HEK293 (cell line): Measurements from ENCODE around the gene RASL10B.

Source experiments
- CTCF ChIA-PET: fragments of 350-600 bp; formaldehyde crosslinking; extraction: SDS; loops from one replicate; lab custom pipeline; 2021; ENCODE audit warnings: antibody characterized with exemption; lab: Yijun Ruan, JAX
- POLR2A ChIA-PET: fragments of 300-600 bp; formaldehyde crosslinking; extraction: SDS; loops from one replicate; lab custom pipeline; 2020; ENCODE audit warnings: antibody characterized with exemption, inconsistent platforms; lab: Yijun Ruan, JAX
- H3K27ac ChIP-seq: fragments of 200-500 bp; sonication (Bioruptor generic); 2 replicates; pipeline ENCODE4 v1.5.1; 2014; ENCODE audit warnings: low read depth, low read length, control low read depth, inconsistent platforms; ENCODE audit errors: extremely low read depth
- H3K36me3 ChIP-seq, 2 experiments: fragments of 200-500 bp in 1 of 2; sonication (Bioruptor generic) in 1 of 2; 1 replicate in 1 of 2; 2 replicates in 1 of 2; pipeline ENCODE4 v1.5.1; 2014 to 2017; ENCODE audit warnings: inconsistent platforms in 2 of 2, low read length in 2 of 2; ENCODE audit not compliant: control insufficient read depth in 2 of 2, insufficient read depth in 1 of 2
- H3K4me1 ChIP-seq: fragments of 200-500 bp; sonication (Bioruptor generic); 2 replicates; pipeline ENCODE4 v1.5.1; 2014; ENCODE audit warnings: mild to moderate bottlenecking, low read length, inconsistent platforms; ENCODE audit not compliant: control insufficient read depth, insufficient read depth
- H3K4me3 ChIP-seq: 2 replicates; pipeline ENCODE4 v1.5.1; 2011; ENCODE audit warnings: low read depth, mild to moderate bottlenecking, control low read depth, low read length, moderate library complexity
- H3K9me3 ChIP-seq: fragments of 200-500 bp; sonication (Bioruptor generic); 2 replicates; pipeline ENCODE4 v1.5.1; 2014; ENCODE audit warnings: low read depth, low read length, inconsistent platforms; ENCODE audit not compliant: control insufficient read depth, insufficient read depth
- HOXD13 ChIP-seq: sonication (generic); formaldehyde crosslinking; IDR thresholded peaks from 2 replicates; pipeline ENCODE4 v1.8.0; 2022; ENCODE audit warnings: missing genetic modification reagents, borderline replicate concordance
- KLF1 ChIP-seq: fragments of 450-650 bp; formaldehyde crosslinking; IDR thresholded peaks from 2 replicates; pipeline ENCODE4 v1.5.1; 2016; ENCODE audit warnings: missing biosample characterization, missing genetic modification characterization
- SP2 ChIP-seq: fragments of 450-650 bp; formaldehyde crosslinking; IDR thresholded peaks from 2 replicates; pipeline ENCODE4 v1.5.1; 2016; ENCODE audit warnings: missing biosample characterization, missing genetic modification characterization
- ZNF121 ChIP-seq: fragments of 450-650 bp; formaldehyde crosslinking; IDR thresholded peaks from 2 replicates; pipeline ENCODE4 v1.5.1; 2016; ENCODE audit warnings: missing biosample characterization, missing genetic modification characterization
- ZNF184 ChIP-seq: fragments of 450-650 bp; IDR thresholded peaks from 2 replicates; pipeline ENCODE4 v1.5.1; 2018; ENCODE audit warnings: missing biosample characterization, mild to moderate bottlenecking, missing genetic modification characterization
- ZNF521 ChIP-seq: fragments of 450-650 bp; formaldehyde crosslinking; IDR thresholded peaks from 2 replicates; pipeline ENCODE4 v1.5.1; 2017; ENCODE audit warnings: missing biosample characterization, mild to moderate bottlenecking, missing genetic modification characterization
- ZNF654 ChIP-seq: fragments of 450-650 bp; formaldehyde crosslinking; IDR thresholded peaks from 2 replicates; pipeline ENCODE4 v1.5.1; 2016; ENCODE audit warnings: low read depth, missing biosample characterization, missing genetic modification characterization
- ZNF747 ChIP-seq: fragments of 450-650 bp; formaldehyde crosslinking; IDR thresholded peaks from 2 replicates; pipeline ENCODE4 v1.5.1; 2016; ENCODE audit warnings: missing biosample characterization, missing genetic modification characterization
- ZNF777 ChIP-seq: fragments of 450-650 bp; formaldehyde crosslinking; IDR thresholded peaks from 2 replicates; pipeline ENCODE4 v1.5.1; 2017; ENCODE audit warnings: missing biosample characterization, missing genetic modification characterization, borderline replicate concordance
- ZSCAN30 ChIP-seq: fragments of 450-650 bp; IDR thresholded peaks from 2 replicates; pipeline ENCODE4 v1.5.1; 2018; ENCODE audit warnings: missing biosample characterization, mild to moderate bottlenecking, missing genetic modification characterization, moderate library complexity
- TF ChIP-seq, protein P1 (sequence below): fragments of 450-650 bp; formaldehyde crosslinking; IDR thresholded peaks from 2 replicates; pipeline ENCODE4 v1.5.1; 2016; ENCODE audit warnings: missing biosample characterization, missing genetic modification characterization
- TF ChIP-seq, protein P2 (sequence below): fragments of 450-650 bp; formaldehyde crosslinking; IDR thresholded peaks from 2 replicates; pipeline ENCODE4 v1.5.1; 2016; ENCODE audit warnings: missing biosample characterization, missing genetic modification characterization
- TF ChIP-seq, protein P3 (sequence below): fragments of 450-650 bp; formaldehyde crosslinking; IDR thresholded peaks from 2 replicates; pipeline ENCODE4 v1.5.1; 2016; ENCODE audit warnings: missing biosample characterization, missing genetic modification characterization
- TF ChIP-seq, protein P4 (sequence below): fragments of 450-650 bp; formaldehyde crosslinking; IDR thresholded peaks from 2 replicates; pipeline ENCODE4 v1.5.1; 2016; ENCODE audit warnings: missing biosample characterization, missing genetic modification characterization, low read depth
- TF ChIP-seq, protein P5 (sequence below): fragments of 450-650 bp; formaldehyde crosslinking; IDR thresholded peaks from 2 replicates; pipeline ENCODE4 v1.5.1; 2017; ENCODE audit warnings: missing biosample characterization, missing genetic modification characterization

Gene RASL10B

DNA sequence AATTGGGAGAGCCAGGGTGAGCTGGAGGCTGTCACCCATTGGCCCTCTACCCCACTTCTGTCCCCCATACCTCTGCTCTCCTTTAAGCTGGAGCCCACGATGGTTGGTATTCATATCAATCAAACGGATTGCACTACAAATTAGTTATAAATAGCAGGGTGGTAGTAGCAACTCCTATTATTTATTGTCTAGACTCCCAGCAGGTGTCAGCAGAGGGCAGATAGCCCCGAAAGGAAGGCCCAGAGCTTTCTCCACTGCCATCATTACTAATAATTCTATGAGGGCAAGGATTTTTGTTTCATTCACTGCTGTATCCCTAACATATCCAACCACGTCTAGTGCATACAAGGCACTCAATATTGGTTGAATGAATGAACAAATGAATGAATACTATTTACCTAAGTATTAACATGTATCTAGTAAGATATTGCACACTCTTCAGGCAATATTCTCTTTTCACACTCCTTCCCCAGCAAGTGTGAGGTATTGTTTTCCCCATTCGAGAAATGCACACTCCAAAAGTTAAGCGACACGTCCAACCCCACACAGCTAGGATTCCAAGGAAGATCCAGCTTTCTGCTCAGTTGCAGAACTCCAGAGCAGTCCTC is 35.6 kb downstream of the RASL10B start:
- Histone ChIP-seq H3K9me3 (no peaks in the 10 kb centered on the region), H3K4me3 (no peak overlapping the region), H3K4me1 (no peaks in the 10 kb centered on the region; the same call in 1 of the 2 replicates), H3K36me3 (no peaks in the 10 kb centered on the region), H3K27ac (no peak overlapping the region)
- POLR2A ChIA-PET, result interaction anchor here (1.0 to 2.1 kb wide), 2 partner anchors 29 to 42 kb away, joined by 3 to 13 read pairs; partner anchors contain the start of genes MMP28 and TAF15
- CTCF ChIA-PET, result interaction anchor here (0.5 to 6.2 kb wide), 14 partner anchors 9 to 442 kb away, joined by 3 to 104 read pairs (median 4); partner anchors contain the start of genes MMP28 and TAF15
- TF ChIP-seq ZNF777 (tag by site-specific recombination), result no peak
- TF ChIP-seq, protein P1, sequence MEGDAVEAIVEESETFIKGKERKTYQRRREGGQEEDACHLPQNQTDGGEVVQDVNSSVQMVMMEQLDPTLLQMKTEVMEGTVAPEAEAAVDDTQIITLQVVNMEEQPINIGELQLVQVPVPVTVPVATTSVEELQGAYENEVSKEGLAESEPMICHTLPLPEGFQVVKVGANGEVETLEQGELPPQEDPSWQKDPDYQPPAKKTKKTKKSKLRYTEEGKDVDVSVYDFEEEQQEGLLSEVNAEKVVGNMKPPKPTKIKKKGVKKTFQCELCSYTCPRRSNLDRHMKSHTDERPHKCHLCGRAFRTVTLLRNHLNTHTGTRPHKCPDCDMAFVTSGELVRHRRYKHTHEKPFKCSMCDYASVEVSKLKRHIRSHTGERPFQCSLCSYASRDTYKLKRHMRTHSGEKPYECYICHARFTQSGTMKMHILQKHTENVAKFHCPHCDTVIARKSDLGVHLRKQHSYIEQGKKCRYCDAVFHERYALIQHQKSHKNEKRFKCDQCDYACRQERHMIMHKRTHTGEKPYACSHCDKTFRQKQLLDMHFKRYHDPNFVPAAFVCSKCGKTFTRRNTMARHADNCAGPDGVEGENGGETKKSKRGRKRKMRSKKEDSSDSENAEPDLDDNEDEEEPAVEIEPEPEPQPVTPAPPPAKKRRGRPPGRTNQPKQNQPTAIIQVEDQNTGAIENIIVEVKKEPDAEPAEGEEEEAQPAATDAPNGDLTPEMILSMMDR, result peak; percentile 21; the same call in 1 of the 2 replicates
- no peak for TF ChIP-seq ZNF121 (tag by site-specific recombination)
- TF ChIP-seq SP2, result no peak
- TF ChIP-seq, protein P2, sequence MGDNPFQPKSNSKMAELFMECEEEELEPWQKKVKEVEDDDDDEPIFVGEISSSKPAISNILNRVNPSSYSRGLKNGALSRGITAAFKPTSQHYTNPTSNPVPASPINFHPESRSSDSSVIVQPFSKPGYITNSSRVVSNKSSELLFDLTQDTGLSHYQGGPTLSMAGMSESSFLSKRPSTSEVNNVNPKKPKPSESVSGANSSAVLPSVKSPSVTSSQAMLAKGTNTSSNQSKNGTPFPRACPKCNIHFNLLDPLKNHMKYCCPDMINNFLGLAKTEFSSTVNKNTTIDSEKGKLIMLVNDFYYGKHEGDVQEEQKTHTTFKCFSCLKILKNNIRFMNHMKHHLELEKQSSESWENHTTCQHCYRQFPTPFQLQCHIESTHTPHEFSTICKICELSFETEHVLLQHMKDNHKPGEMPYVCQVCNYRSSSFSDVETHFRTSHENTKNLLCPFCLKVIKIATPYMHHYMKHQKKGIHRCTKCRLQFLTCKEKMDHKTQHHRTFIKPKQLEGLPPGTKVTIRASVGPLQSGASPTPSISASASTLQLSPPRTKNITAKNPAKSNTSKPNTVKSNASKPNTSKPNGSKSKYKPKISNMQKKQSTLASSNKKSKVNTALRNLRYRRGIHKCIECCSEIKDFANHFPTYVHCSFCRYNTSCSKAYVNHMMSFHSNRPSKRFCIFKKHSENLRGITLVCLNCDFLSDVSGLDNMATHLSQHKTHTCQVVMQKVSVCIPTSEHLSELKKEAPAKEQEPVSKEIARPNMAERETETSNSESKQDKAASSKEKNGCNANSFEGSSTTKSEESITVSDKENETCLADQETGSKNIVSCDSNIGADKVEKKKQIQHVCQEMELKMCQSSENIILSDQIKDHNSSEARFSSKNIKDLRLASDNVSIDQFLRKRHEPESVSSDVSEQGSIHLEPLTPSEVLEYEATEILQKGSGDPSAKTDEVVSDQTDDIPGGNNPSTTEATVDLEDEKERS, result no peak
- peak; percentile 37 for TF ChIP-seq ZNF654
- no peak for TF ChIP-seq ZNF521 (tag by site-specific recombination)
- TF ChIP-seq HOXD13 (CRISPR knock-in tag), result no peak
- TF ChIP-seq, protein P3, sequence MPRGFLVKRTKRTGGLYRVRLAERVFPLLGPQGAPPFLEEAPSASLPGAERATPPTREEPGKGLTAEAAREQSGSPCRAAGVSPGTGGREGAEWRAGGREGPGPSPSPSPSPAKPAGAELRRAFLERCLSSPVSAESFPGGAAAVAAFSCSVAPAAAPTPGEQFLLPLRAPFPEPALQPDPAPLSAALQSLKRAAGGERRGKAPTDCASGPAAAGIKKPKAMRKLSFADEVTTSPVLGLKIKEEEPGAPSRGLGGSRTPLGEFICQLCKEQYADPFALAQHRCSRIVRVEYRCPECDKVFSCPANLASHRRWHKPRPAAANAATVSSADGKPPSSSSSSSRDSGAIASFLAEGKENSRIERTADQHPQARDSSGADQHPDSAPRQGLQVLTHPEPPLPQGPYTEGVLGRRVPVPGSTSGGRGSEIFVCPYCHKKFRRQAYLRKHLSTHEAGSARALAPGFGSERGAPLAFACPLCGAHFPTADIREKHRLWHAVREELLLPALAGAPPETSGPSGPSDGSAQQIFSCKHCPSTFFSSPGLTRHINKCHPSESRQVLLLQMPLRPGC (tag by site-specific recombination), result no peak

DNA sequence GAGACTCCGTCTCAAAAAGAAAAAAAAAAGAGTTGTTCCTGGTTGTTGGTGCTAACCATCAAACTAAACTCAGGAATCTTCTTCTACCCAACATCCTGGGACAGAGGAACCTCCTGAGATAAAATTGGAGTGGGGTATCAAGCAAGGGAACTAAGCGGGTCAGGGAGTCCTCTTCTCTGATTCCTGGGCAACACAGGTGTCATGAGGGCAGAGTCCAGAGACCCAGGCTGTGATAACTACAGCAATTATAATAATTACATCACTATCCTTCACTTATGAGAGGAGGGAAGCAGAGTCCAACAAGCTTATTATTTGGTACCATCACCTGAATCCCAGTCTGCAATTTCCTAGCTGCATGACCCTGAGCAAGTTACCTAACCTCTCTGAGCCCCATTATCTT is 37.4 kb downstream of the RASL10B start:
- Histone ChIP-seq H3K4me1 (no peaks in the 10 kb centered on the region; the same call in 1 of the 2 replicates), H3K36me3 (no peaks in the 10 kb centered on the region), H3K27ac (no peak overlapping the region), H3K9me3 (no peaks in the 10 kb centered on the region), H3K4me3 (no peak overlapping the region)
- TF ChIP-seq KLF1 (no peak), ZNF121 (tag by site-specific recombination) (no peak), ZNF184 (tag by site-specific recombination) (no peak), ZSCAN30 (tag by site-specific recombination) (no peak), ZNF747 (tag by site-specific recombination) (no peak)
- TF ChIP-seq, protein P4, sequence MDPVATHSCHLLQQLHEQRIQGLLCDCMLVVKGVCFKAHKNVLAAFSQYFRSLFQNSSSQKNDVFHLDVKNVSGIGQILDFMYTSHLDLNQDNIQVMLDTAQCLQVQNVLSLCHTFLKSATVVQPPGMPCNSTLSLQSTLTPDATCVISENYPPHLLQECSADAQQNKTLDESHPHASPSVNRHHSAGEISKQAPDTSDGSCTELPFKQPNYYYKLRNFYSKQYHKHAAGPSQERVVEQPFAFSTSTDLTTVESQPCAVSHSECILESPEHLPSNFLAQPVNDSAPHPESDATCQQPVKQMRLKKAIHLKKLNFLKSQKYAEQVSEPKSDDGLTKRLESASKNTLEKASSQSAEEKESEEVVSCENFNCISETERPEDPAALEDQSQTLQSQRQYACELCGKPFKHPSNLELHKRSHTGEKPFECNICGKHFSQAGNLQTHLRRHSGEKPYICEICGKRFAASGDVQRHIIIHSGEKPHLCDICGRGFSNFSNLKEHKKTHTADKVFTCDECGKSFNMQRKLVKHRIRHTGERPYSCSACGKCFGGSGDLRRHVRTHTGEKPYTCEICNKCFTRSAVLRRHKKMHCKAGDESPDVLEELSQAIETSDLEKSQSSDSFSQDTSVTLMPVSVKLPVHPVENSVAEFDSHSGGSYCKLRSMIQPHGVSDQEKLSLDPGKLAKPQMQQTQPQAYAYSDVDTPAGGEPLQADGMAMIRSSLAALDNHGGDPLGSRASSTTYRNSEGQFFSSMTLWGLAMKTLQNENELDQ (tag by site-specific recombination), result no peak
- TF ChIP-seq, protein P5, sequence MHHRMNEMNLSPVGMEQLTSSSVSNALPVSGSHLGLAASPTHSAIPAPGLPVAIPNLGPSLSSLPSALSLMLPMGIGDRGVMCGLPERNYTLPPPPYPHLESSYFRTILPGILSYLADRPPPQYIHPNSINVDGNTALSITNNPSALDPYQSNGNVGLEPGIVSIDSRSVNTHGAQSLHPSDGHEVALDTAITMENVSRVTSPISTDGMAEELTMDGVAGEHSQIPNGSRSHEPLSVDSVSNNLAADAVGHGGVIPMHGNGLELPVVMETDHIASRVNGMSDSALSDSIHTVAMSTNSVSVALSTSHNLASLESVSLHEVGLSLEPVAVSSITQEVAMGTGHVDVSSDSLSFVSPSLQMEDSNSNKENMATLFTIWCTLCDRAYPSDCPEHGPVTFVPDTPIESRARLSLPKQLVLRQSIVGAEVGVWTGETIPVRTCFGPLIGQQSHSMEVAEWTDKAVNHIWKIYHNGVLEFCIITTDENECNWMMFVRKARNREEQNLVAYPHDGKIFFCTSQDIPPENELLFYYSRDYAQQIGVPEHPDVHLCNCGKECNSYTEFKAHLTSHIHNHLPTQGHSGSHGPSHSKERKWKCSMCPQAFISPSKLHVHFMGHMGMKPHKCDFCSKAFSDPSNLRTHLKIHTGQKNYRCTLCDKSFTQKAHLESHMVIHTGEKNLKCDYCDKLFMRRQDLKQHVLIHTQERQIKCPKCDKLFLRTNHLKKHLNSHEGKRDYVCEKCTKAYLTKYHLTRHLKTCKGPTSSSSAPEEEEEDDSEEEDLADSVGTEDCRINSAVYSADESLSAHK (tag by site-specific recombination), result no peak
- CTCF ChIA-PET, result interaction anchor here (0.6 to 6.2 kb wide), 9 partner anchors 14 to 146 kb away, joined by 3 to 53 read pairs (median 4); partner anchors contain the start of gene TAF15
- POLR2A ChIA-PET, result interaction anchor here (1.3 to 1.5 kb wide), 2 partner anchors 18 to 40 kb away, joined by 5 to 7 read pairs; partner anchors contain the start of gene TAF15
